Fibroblast of skin of left biceps (primary cell): ENCODE measurements around the gene TAS2R3.
A peak's percentile ranks its signal among the peaks of the same experiment; 100 is the strongest.

Experiments used
- DNase-seq, 2 experiments: peaks; one replicate each; pipeline ENCODE4 v3.0.0-alpha.2; 2013; ENCODE audit warnings: low read depth in 2 of 2

Gene TAS2R3

DNA sequence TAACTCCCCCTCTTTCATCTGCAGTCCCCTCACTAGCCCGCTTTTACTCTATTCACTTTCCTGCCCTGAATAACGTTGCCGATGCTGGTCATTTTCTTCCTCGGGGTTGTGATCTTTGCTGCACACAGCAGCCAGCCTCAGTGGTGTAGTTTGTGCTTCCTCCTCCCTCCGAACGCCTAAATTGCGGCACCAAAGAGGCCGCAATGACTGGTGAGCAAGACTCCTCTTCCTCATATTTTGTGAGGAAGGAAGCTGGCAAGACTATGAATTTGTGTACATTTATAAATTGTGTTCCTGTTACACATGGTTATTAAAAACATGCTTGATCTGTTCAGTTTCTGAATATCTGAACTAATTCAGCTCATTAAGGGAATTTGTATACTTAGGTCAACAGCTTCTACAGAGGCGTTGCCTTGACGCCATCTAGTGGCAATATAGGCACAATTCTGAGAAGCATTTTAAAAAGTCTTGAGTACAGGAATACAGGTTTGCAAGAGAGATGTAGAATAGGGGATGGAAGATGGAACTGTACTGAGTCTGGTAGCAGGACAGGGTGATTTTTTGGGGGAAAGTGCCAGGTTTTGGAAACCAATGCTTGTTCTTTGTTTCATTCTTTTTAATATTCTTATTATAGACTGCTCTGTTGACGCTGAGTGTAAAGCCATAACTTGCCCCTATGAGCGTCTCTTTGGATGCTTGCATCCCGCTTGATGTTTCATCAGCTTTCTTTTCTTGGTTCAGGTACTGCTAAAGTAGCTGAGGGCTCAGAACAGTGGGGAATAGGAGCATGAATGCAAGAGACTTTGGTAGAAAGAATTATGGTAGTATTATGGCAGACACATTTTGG is 22.0 kb downstream of the TAS2R3 start:
- DNase-seq, result peak; percentile 2 to 6

DNA sequence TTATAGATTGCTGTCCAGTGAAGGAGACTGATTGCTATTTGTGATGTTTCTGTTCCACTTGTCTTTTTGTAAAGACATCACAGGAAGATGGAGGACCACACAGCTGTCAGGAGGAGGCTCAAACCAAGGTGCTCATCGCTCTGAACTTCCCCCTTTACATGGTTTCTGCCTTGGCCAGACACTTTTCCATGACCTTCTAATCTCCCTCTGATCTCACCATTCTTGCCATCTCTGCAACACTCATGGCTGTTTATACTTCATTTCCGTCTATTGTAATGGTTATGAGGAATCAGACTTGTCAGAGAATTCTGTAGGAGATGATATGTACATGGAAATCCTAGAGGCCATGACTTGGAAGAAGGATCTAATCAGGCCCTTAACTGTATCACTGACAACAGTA is 24.4 kb downstream of the TAS2R3 start:
- no peak for DNase-seq

DNA sequence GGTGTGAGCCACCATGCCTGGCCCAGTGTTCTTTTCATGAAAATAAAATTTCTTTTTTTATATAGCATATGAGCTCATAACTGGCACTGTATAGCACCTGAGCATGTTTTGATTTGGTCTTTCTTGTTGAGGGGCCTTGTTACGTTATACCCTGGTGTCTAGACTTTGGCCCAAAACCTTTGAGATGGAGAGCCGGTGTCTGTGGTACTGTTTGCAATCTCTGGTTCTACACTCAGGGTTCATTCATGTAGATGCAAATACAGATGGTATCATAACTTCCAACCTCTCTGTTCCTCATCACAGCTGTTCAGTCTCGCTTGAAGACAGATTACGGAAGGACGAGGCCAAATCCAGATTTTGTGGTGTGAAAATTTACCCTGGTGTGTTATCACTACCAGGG is 26.0 kb downstream of the TAS2R3 start, which contains the start of gene TAS2R5:
TAS2R5 (plus strand) TSS at position 301 of the 400 bp plus-strand sequence. CDS start 145 bp downstream, outside the sequence.
- no peak for DNase-seq

DNA sequence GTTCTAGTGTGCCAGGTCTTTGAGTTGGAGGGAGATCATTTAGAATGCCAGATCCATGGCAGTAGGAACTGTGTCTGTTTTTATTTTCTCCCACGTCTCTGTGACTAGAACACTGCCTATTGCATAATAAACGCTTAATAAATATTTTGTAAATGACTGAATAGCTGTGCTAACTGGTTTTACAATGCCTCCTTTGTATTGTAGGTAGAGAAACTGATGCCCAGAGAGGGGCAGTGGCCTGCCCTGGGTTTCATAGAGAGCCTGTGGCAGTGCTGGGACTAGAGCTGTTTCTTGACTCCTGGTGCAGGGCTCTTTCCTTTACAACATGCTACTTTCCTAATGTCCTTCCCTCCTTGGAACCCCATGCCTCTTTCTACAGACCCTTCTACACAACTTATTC is 28.6 kb downstream of the TAS2R3 start:
- no peak for DNase-seq
